ENCODE measurements around the gene SUFU.

- TF ChIP-seq GATA3 (IDR thresholded peaks at IDR 0.05; ENCODE audit: low read depth, low read length) (no peak), GATA2 (IDR thresholded peaks at IDR 0.05; ENCODE audit: low read depth, low read length) (no peak)
Observed at GRCh38 chr10:102657984-102658724, 154.4 kb downstream of the SUFU start.

All from SH-SY5Y (cell line).